HS-5 (cell line): ENCODE measurements around the gene WDR1.

ENCODE experiments used
- DNase-seq: peaks from one replicate; pipeline ENCODE4 v3.0.0-alpha.2; 2012; ENCODE audit warnings: low read depth

The WDR1 gene

GRCh38 chr4:10066670-10067651 is 49.6 kb downstream of the WDR1 start:
- no peak for DNase-seq

GRCh38 chr4:10066206-10066605 is 50.4 kb downstream of the WDR1 start:
- no peak for DNase-seq

GRCh38 chr4:10063544-10064300 is 52.9 kb downstream of the WDR1 start:
- no peak for DNase-seq

GRCh38 chr4:10061650-10062415 is 54.8 kb downstream of the WDR1 start:
- no peak for DNase-seq

GRCh38 chr4:10058371-10058770 is 58.2 kb downstream of the WDR1 start:
- DNase-seq, result no peak

GRCh38 chr4:10057023-10057395 is 59.6 kb downstream of the WDR1 start:
- DNase-seq, result no peak

GRCh38 chr4:10056334-10057022 is 60.1 kb downstream of the WDR1 start:
- DNase-seq, result no peak

- DNase-seq, result no peak
Observed at GRCh38 chr4:10055871-10056270, 60.7 kb downstream of the WDR1 start.

- no peak for DNase-seq
Observed at GRCh38 chr4:10054571-10055041, 62.0 kb downstream of the WDR1 start.

GRCh38 chr4:10053635-10054453 is 62.8 kb downstream of the WDR1 start:
- no peak for DNase-seq

GRCh38 chr4:10051517-10052135 is 65.0 kb downstream of the WDR1 start:
- DNase-seq, result no peak

GRCh38 chr4:10050721-10051120 is 65.9 kb downstream of the WDR1 start:
- no peak for DNase-seq

GRCh38 chr4:10050261-10050661 is 66.3 kb downstream of the WDR1 start:
- DNase-seq, result no peak

GRCh38 chr4:10048941-10049697 is 67.5 kb downstream of the WDR1 start:
- no peak for DNase-seq

- no peak for DNase-seq
Observed at GRCh38 chr4:10047967-10048366, 68.6 kb downstream of the WDR1 start.

GRCh38 chr4:10046471-10046870 is 70.1 kb downstream of the WDR1 start:
- DNase-seq, result no peak

- peak; percentile 67 for DNase-seq
Observed at GRCh38 chr4:10045481-10045880, 71.1 kb downstream of the WDR1 start.

GRCh38 chr4:10041036-10041435 is 75.6 kb downstream of the WDR1 start:
- DNase-seq, result no peak
